BLaER1 treated with 17β-estradiol and CSF1 and Interleukin-3, amounts not matched to agents 10 nM and 100 nM (cell line): Measurements from ENCODE around the gene DNAH1.
"Not testable (repeated sequence)": the region's sequence is repeated elsewhere in the genome, so short reads cannot be mapped to it uniquely, and the experiment has no call there.

Experiments used
- H3K27ac ChIP-seq, 11 experiments: shearing (Covaris generic); formaldehyde crosslinking; 2 replicates each; pipeline ENCODE4 v1.8.1; 2022
- H3K27me3 ChIP-seq, 11 experiments: shearing (Covaris generic); formaldehyde crosslinking; 2 replicates each; pipeline ENCODE4 v1.8.1; 2022
- H3K36me3 ChIP-seq, 11 experiments: shearing (Covaris generic); formaldehyde crosslinking; 2 replicates each; pipeline ENCODE4 v1.8.1; 2022
- H3K4me1 ChIP-seq, 10 experiments: shearing (Covaris generic); formaldehyde crosslinking; 2 replicates each; pipeline ENCODE4 v1.8.1; 2022
- H3K4me2 ChIP-seq, 11 experiments: shearing (Covaris generic); formaldehyde crosslinking; 2 replicates each; pipeline ENCODE4 v1.8.1; 2022
- H3K4me3 ChIP-seq, 10 experiments: shearing (Covaris generic); formaldehyde crosslinking; 2 replicates each; pipeline ENCODE4 v1.8.1; 2022
- H3K9ac ChIP-seq, 11 experiments: shearing (Covaris generic); formaldehyde crosslinking; 2 replicates each; pipeline ENCODE4 v1.8.1; 2022
- H3K9me3 ChIP-seq, 11 experiments: shearing (Covaris generic); formaldehyde crosslinking; replicated peaks in 1 of 11; 2 replicates each; pipeline ENCODE4 v1.8.1; 2022
- H4K20me1 ChIP-seq, 11 experiments: shearing (Covaris generic); formaldehyde crosslinking; 2 replicates each; pipeline ENCODE4 v1.8.1; 2022
- Cebpa-rat ChIP-seq, 11 experiments: shearing (Covaris generic); IDR thresholded peaks; 2 replicates each; pipeline ENCODE4 v1.8.1; 2022

The DNAH1 gene

DNA sequence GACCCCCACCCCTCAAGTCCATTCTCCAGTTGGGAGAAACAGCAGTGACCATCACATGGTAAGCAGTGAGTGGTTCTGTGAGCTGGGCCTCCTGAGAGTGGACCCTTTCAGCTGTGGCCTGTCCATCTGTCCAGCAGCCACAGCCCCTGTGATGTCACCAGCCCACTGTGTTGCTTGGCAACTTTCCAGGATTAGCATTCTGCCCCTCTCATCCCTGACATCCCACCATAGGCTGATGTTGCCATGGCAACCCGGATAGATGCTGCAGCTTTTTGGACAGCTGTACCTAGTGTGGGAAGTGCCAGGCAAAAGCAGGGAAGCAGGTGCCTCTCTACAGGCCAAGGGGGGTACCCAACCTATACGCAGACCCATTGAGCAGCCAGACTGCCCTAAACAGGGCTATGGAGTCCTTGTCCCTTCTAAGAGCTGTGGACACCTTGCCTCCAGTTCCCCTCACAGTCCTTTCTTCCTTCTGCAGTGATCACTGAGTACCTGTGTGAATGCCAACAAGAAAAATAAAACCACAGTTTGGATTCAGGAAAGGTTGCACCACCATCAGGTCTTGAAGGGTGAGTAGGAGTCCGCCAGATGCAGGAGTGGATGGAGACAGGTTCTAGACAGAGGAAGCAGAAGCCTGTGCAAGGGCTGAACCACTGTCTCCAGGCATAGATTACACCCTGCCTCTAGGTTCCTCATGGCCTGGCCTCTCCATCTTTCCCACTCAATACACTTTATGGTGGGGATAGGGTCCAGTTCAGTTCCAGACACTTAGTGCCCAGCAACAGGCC is at the start of gene DNAH1:
DNAH1 (plus strand) TSS at position 343 of the 788 bp plus-strand sequence. CDS start 6,124 bp downstream, outside the sequence.
- H3K4me1 ChIP-seq, result peaks cover 56 to 77% (median 69%) of the 10 kb centered on the region in 10 experiments
- H3K9ac ChIP-seq, result peak within 1 kb of the TSS in 6 of 11 experiments; percentile 14 to 74 (median 28); a peak in 5 of 22 replicates
- H3K36me3 ChIP-seq, result no peaks in the 10 kb centered on the region
- peaks cover 0 to 66% (median 0%) of the 10 kb centered on the region in 11 experiments; a peak in 6 of 22 replicates for H4K20me1 ChIP-seq
- H3K27ac ChIP-seq, result peak within 1 kb of the TSS in 4 of 11 experiments; percentile 11 to 95 (median 86); a peak in 3 of 22 replicates
- 0 out of 22 replicates have a peak, but pooled peaks cover 0 to 7% (median 0%) of the 10 kb centered on the region in 11 experiments for H3K27me3 ChIP-seq
- no peaks in the 10 kb centered on the region for H3K9me3 ChIP-seq
- no peak for TF ChIP-seq Cebpa-rat (IDR thresholded peaks at IDR 0.05)
- H3K4me3 ChIP-seq, result no peak within 1 kb of the TSS
- H3K4me2 ChIP-seq, result peak within 1 kb of the TSS; percentile 82 to 97 (median 93)

DNA sequence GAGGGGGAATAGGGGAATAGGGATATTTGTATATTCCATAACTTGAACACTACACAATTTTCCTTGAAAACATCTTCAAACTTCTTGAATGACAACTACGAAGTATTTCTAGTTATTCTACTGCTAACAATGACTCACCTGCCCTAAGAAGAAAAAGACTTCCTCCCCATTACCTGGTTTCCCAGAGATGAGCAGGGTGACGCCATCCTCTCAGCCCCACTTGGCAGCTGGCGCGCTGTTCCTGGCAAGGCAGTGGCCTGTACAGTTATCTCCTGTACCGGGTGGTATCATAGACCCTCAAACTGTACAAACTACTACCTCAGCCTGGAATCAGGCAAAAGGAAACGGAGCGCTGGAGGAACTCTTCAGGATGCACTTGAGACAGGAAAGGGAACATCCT is 48.1 kb upstream of the DNAH1 start:
- peaks cover 71 to 100% (median 100%) of the 10 kb centered on the region in 11 experiments for H3K36me3 ChIP-seq
- H3K9ac ChIP-seq, result 0 out of 22 replicates have a peak overlapping the region, but pooled peaks of 1 of the 11 experiments have one; percentile 68
- no peaks in the 10 kb centered on the region for H3K27me3 ChIP-seq
- peaks cover 14 to 86% (median 33%) of the 10 kb centered on the region in 10 experiments; a peak in 19 of 20 replicates for H3K4me1 ChIP-seq
- H3K27ac ChIP-seq, result peak overlapping the region in 1 of 11 experiments; percentile 65; a peak in 2 of 22 replicates
- no peak overlapping the region for H3K4me3 ChIP-seq
- no peak for TF ChIP-seq Cebpa-rat (IDR thresholded peaks at IDR 0.05)
- peak overlapping the region in 1 of 11 experiments; percentile 94; a peak in 2 of 22 replicates for H3K4me2 ChIP-seq
- no peaks in the 10 kb centered on the region for H3K9me3 ChIP-seq
- peaks cover 82 to 100% (median 98%) of the 10 kb centered on the region in 11 experiments for H4K20me1 ChIP-seq

DNA sequence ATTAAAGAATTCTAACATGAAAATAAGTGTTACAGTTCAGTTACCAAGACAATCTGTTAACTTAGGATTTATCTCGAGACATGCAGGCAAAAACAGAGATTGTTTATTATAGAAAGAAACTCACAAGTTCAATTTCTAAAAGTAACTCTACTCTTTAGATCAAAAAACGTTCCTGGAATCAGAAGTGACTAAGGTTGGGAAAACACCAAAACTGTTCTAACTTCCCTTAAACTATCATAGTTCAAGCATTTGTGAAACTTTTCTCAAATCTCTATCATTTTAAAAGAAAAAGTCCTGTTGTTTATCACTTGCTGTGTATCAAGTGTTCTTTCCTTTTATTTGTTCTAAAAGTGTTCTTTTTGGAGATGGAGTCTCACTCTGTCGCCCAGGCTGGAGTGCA is 46.3 kb upstream of the DNAH1 start:
- TF ChIP-seq Cebpa-rat (IDR thresholded peaks at IDR 0.05), result no peak

DNA sequence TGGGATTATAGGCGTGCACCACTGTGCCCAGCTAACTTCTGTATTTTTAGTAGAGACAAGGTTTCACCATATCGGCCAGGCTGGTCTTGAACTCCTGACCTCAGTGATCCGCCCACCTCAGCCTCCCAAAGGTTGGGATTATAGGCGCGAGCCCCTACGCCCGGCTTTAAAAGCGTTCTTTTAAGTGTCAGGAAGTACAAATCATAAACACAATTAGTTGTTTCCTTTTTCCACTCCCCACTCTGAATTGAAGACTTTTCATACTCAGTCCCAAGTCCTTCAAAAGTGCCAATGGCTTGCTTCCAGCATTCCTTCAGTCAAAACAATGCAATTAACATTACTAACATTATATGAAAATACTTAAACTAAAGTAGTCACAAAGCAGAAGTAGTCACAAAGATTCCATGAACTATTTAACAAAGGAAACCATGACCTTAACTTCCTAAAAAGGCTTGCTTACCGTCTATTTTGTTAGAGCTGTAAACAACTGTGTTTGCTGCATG is 45.8 kb upstream of the DNAH1 start:
- Histone ChIP-seq H3K36me3 (peaks cover 69 to 100% (median 100%) of the 10 kb centered on the region in 11 experiments), H3K27ac (peak overlapping the region in 7 of 11 experiments; percentile 26 to 84 (median 64); a peak in 13 of 22 replicates), H3K4me3 (peak overlapping the region in 1 of 10 experiments; percentile 12; a peak in 2 of 20 replicates), H3K27me3 (no peaks in the 10 kb centered on the region), H3K4me2 (peak overlapping the region in 7 of 11 experiments; percentile 24 to 99 (median 57); a peak in 14 of 22 replicates), H3K4me1 (peaks cover 31 to 86% (median 52%) of the 10 kb centered on the region in 10 experiments), H4K20me1 (peaks cover 85 to 100% (median 98%) of the 10 kb centered on the region in 11 experiments), H3K9me3 (no peaks in the 10 kb centered on the region), H3K9ac (peak overlapping the region in 6 of 11 experiments; percentile 11 to 70 (median 55); a peak in 9 of 22 replicates)
- no peak for TF ChIP-seq Cebpa-rat (IDR thresholded peaks at IDR 0.05)

More for the DNA sequence above, 46.3 kb upstream of the DNAH1 start:
- H3K4me1 ChIP-seq, result peaks cover 25 to 86% (median 47%) of the 10 kb centered on the region in 10 experiments
- H3K9ac ChIP-seq, result peak overlapping the region in 4 of 11 experiments; percentile 47 to 70 (median 66); a peak in 8 of 22 replicates
- peak overlapping the region in 6 of 11 experiments; percentile 33 to 99 (median 70); a peak in 11 of 22 replicates for H3K4me2 ChIP-seq
- no peak overlapping the region for H3K4me3 ChIP-seq
- peak overlapping the region in 7 of 11 experiments; percentile 26 to 84 (median 64); a peak in 11 of 22 replicates for H3K27ac ChIP-seq
- peaks cover 82 to 100% (median 98%) of the 10 kb centered on the region in 11 experiments for H4K20me1 ChIP-seq
- no peaks in the 10 kb centered on the region for H3K27me3 ChIP-seq
- H3K9me3 ChIP-seq, result no peaks in the 10 kb centered on the region
- H3K36me3 ChIP-seq, result peaks cover 69 to 100% (median 100%) of the 10 kb centered on the region in 11 experiments

DNA sequence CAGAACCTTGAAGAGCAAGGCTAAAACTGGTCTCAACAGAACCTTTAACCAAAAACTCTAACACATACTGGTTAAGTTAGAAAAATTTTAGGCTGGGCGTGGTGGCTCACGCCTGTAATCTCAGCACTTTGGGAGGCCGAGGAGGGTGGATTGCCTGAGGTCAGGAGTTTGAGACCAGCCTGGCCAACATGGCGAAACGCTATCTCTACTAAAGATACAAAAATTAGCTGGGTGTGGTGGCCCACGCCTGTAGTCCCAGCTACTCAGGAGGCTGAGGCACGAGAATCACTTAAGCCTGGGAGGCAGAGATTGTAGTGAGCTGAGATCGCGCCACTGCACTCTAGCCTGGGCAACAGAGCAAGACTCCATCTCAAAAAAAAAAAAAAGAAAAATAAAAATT is 43.9 kb upstream of the DNAH1 start:
- H3K27ac ChIP-seq, result peak overlapping the region in 4 of 11 experiments; percentile 1 to 36 (median 28); a peak in 4 of 22 replicates
- not testable (repeated sequence) for H3K4me3 ChIP-seq, H3K27me3 ChIP-seq, H3K9me3 ChIP-seq
- peak overlapping the region in 7 of 11 experiments; percentile 0 to 99 (median 57); a peak in 10 of 22 replicates for H3K4me2 ChIP-seq
- peaks cover 46 to 96% (median 66%) of the 10 kb centered on the region in 10 experiments for H3K4me1 ChIP-seq
- peaks cover 54 to 97% (median 91%) of the 10 kb centered on the region in 11 experiments for H3K36me3 ChIP-seq
- H3K9ac ChIP-seq, result peak overlapping the region in 4 of 11 experiments; percentile 4 to 50 (median 16); a peak in 3 of 22 replicates
- peaks cover 89 to 100% (median 100%) of the 10 kb centered on the region in 11 experiments for H4K20me1 ChIP-seq

DNA sequence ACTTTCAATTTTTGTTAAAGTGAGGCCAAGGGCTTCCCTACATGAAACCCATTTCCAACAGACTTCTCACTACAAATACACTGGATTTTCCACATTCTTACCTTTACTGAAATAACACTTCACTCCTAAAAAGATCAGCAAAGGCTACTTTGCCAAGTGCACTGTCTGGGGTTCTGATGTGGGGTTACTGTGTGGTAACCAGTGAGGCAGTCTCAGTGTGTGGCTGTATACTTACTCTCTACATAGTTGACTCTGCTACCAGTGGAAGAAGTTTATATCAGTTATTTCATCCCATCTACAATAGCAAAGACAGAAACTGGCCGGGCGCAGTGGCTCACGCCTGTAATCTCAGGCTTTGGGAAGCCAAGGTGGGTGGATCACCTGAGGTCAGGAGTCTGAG is 43.3 kb upstream of the DNAH1 start:
- H3K4me3 ChIP-seq, result no peak overlapping the region
- no peaks in the 10 kb centered on the region for H3K27me3 ChIP-seq
- no peaks in the 10 kb centered on the region for H3K9me3 ChIP-seq
- peak overlapping the region in 3 of 11 experiments; percentile 12 to 41 (median 16); a peak in 3 of 22 replicates for H3K9ac ChIP-seq
- H3K4me1 ChIP-seq, result peaks cover 46 to 90% (median 66%) of the 10 kb centered on the region in 10 experiments
- no peak for TF ChIP-seq Cebpa-rat (IDR thresholded peaks at IDR 0.05)
- peak overlapping the region in 2 of 11 experiments; percentile 2 to 30; a peak in 2 of 22 replicates for H3K27ac ChIP-seq
- peak overlapping the region in 9 of 11 experiments; percentile 16 to 99 (median 21); a peak in 11 of 22 replicates for H3K4me2 ChIP-seq
- peaks cover 48 to 90% (median 85%) of the 10 kb centered on the region in 11 experiments for H3K36me3 ChIP-seq
- H4K20me1 ChIP-seq, result peaks cover 88 to 100% (median 99%) of the 10 kb centered on the region in 11 experiments

- peaks cover 70 to 82% (median 80%) of the 10 kb centered on the region in 11 experiments for H4K20me1 ChIP-seq
- H3K4me1 ChIP-seq, result peaks cover 56 to 80% (median 76%) of the 10 kb centered on the region in 10 experiments
- not testable (repeated sequence) for H3K27me3 ChIP-seq, H3K4me3 ChIP-seq, H3K9me3 ChIP-seq
- H3K9ac ChIP-seq, result peak overlapping the region in 3 of 11 experiments; percentile 14 to 99 (median 31); a peak in 5 of 22 replicates
- peak overlapping the region in 1 of 11 experiments; percentile 19; a peak in 1 of 22 replicates for H3K27ac ChIP-seq
- H3K4me2 ChIP-seq, result peak overlapping the region; percentile 82 to 99 (median 97)
- H3K36me3 ChIP-seq, result peaks cover 30 to 71% (median 65%) of the 10 kb centered on the region in 11 experiments
Measured at GRCh38 chr3:52274781-52275180, 41.3 kb upstream of the DNAH1 start.
